ENCODE results near the gene TCEAL7. TPM values are rescaled to one million over a fixed set of nuclear protein-coding genes. Genes with fewer than 3 reads are reported as not detected.
"Not testable (repeated sequence)": the region's sequence is repeated elsewhere in the genome, so short reads cannot be mapped to it uniquely, and the experiment has no call there.

The TCEAL7 gene
- 0.27 TPM for total RNA-seq

- no peak for DNase-seq (ENCODE audit: low read depth in 2 of 3, low spot score in 2 of 3)
Measured at GRCh38 chrX:103329991-103330390, at the start of gene TCEAL7. Gene TCEAL7, plus strand, starts transcription at chrX:103330239. Its CDS starts 1,165 bp downstream, at chrX:103331404.

GRCh38 chrX:103293118-103293517, 36.9 kb upstream of the TCEAL7 start:
- DNase-seq (ENCODE audit: low read depth in 2 of 3, low spot score in 2 of 3): no peak

- no peak for DNase-seq (ENCODE audit: low read depth in 2 of 3, low spot score in 2 of 3)
Measured at GRCh38 chrX:103304705-103305104, 25.3 kb upstream of the TCEAL7 start.

GRCh38 chrX:103305666-103306065, 24.4 kb upstream of the TCEAL7 start:
- DNase-seq (ENCODE audit: low read depth in 2 of 3, low spot score in 2 of 3): not testable (repeated sequence)

- DNase-seq (ENCODE audit: low read depth in 2 of 3, low spot score in 2 of 3): peak in 2 of 3 donors; percentile 14 to 54
Measured at GRCh38 chrX:103309860-103310554, 20.0 kb upstream of the TCEAL7 start.

- DNase-seq (ENCODE audit: low read depth in 2 of 3, low spot score in 2 of 3): peak; percentile 57 to 88 (median 80)
Measured at GRCh38 chrX:103310555-103311398, 19.3 kb upstream of the TCEAL7 start, which contains the start of gene BEX2. Gene BEX2, minus strand, starts transcription at chrX:103310990. Its CDS starts 1,014 bp downstream, at chrX:103309976.

- DNase-seq (ENCODE audit: low read depth in 2 of 3, low spot score in 2 of 3): no peak
Measured at GRCh38 chrX:103311399-103311780, 18.6 kb upstream of the TCEAL7 start.

- DNase-seq (ENCODE audit: low read depth in 2 of 3, low spot score in 2 of 3): no peak
Measured at GRCh38 chrX:103330681-103331288, 746 bp downstream of the TCEAL7 start.

- no peak for DNase-seq (ENCODE audit: low read depth in 2 of 3, low spot score in 2 of 3)
Measured at GRCh38 chrX:103338663-103339062, 8.6 kb downstream of the TCEAL7 start.

GRCh38 chrX:103343105-103343504, 13.1 kb downstream of the TCEAL7 start:
- peak; percentile 6 to 70 (median 28) for DNase-seq (ENCODE audit: low read depth in 2 of 3, low spot score in 2 of 3)

GRCh38 chrX:103344606-103345005, 14.6 kb downstream of the TCEAL7 start:
- DNase-seq (ENCODE audit: low read depth in 2 of 3, low spot score in 2 of 3): no peak

- no peak for DNase-seq (ENCODE audit: low read depth in 2 of 3, low spot score in 2 of 3)
Measured at GRCh38 chrX:103347682-103348397, 17.8 kb downstream of the TCEAL7 start.

- DNase-seq (ENCODE audit: low read depth in 2 of 3, low spot score in 2 of 3): peak in 2 of 3 donors; percentile 34 to 39
Measured at GRCh38 chrX:103356130-103356798, 26.2 kb downstream of the TCEAL7 start, which contains the start of gene TCEAL9. Gene TCEAL9, plus strand, starts transcription at chrX:103356506. Its CDS starts 1,179 bp downstream, at chrX:103357685.

GRCh38 chrX:103356858-103357257, 26.8 kb downstream of the TCEAL7 start:
- DNase-seq (ENCODE audit: low read depth in 2 of 3, low spot score in 2 of 3): no peak

GRCh38 chrX:103357871-103358270, 27.8 kb downstream of the TCEAL7 start:
- DNase-seq (ENCODE audit: low read depth in 2 of 3, low spot score in 2 of 3): no peak

- not testable (repeated sequence) for DNase-seq (ENCODE audit: low read depth in 2 of 3, low spot score in 2 of 3)
Measured at GRCh38 chrX:103359605-103360004, 29.6 kb downstream of the TCEAL7 start.

- peak in 2 of 3 donors; percentile 24 to 68 for DNase-seq (ENCODE audit: low read depth in 2 of 3, low spot score in 2 of 3)
Measured at GRCh38 chrX:103360092-103360491, 30.1 kb downstream of the TCEAL7 start.

- DNase-seq (ENCODE audit: low read depth in 2 of 3, low spot score in 2 of 3): no peak
Measured at GRCh38 chrX:103360916-103361315, 30.9 kb downstream of the TCEAL7 start.

GRCh38 chrX:103361798-103362197, 31.8 kb downstream of the TCEAL7 start:
- no peak for DNase-seq (ENCODE audit: low read depth in 2 of 3, low spot score in 2 of 3)

GRCh38 chrX:103362474-103362873, 32.4 kb downstream of the TCEAL7 start:
- DNase-seq (ENCODE audit: low read depth in 2 of 3, low spot score in 2 of 3): no peak

Data from hematopoietic multipotent progenitor cell (in vitro differentiated cells).